Peyer's patch (tissue), 4 donors: ENCODE data around the gene KIF9. TPM values are rescaled to one million over a fixed set of nuclear protein-coding genes. Genes with fewer than 3 reads are reported as not detected.

Source experiments
- DNase-seq, 3 donors: peaks; one replicate each; pipeline ENCODE4 v3.0.0-alpha.2; 2017 to 2019
- H3K27ac ChIP-seq, 4 donors: fragments of 200-600 bp; sonication (generic); one replicate each; pipeline ENCODE4 v1.5.1; 2016 to 2019
- H3K27me3 ChIP-seq, 2 donors: fragments of 200-600 bp; sonication (generic); one replicate each; pipeline ENCODE4 v1.5.1; 2019
- H3K36me3 ChIP-seq, 3 donors: fragments of 200-600 bp; sonication (generic); one replicate each; pipeline ENCODE4 v1.5.1; 2016 to 2019
- H3K4me1 ChIP-seq, 4 donors: fragments of 200-600 bp; sonication (generic); one replicate each; pipeline ENCODE4 v1.5.1; 2016 to 2019
- H3K4me3 ChIP-seq, 4 donors: fragments of 200-600 bp; sonication (generic); 1 replicate in 3 of 4; 2 replicates in 1 of 4; pipeline ENCODE4 v1.5.1; 2016 to 2019; ENCODE audit warnings: mild to moderate bottlenecking in 1 of 4
- H3K9me3 ChIP-seq, 4 donors: fragments of 200-600 bp; sonication (generic); one replicate each; pipeline ENCODE4 v1.5.1; 2016 to 2019; ENCODE audit warnings: mild to moderate bottlenecking in 1 of 4
- POLR2A ChIP-seq, 2 donors: fragments of 450-650 bp; IDR thresholded peaks; one replicate each; pipeline ENCODE4 v1.5.1; 2017; ENCODE audit warnings: antibody characterized with exemption in 2 of 2, mild to moderate bottlenecking in 2 of 2, moderate library complexity in 2 of 2
- total RNA-seq, 4 donors: library from RNA; depleted of rRNA; stranded (reverse); fragments of >200 nt; gene quantifications; one replicate each; pipeline ENCODE4 v1.1.0, GENCODE V29; 2016
- TF ChIP-seq, protein P1 (sequence below), 6 experiments: fragments of 450-650 bp in 4 of 6; fragments of 200-600 bp in 2 of 6; sonication (generic) in 1 of 6; IDR thresholded peaks; one replicate each; pipeline ENCODE4 v1.5.1; 2017 to 2019; ENCODE audit warnings: antibody characterized with exemption in 6 of 6, mild to moderate bottlenecking in 3 of 6, moderate library complexity in 1 of 6

KIF9 gene
- total RNA-seq, 4 donors from 2014 or later, result 6.9 to 44.6 (median 10.8) TPM

DNA sequence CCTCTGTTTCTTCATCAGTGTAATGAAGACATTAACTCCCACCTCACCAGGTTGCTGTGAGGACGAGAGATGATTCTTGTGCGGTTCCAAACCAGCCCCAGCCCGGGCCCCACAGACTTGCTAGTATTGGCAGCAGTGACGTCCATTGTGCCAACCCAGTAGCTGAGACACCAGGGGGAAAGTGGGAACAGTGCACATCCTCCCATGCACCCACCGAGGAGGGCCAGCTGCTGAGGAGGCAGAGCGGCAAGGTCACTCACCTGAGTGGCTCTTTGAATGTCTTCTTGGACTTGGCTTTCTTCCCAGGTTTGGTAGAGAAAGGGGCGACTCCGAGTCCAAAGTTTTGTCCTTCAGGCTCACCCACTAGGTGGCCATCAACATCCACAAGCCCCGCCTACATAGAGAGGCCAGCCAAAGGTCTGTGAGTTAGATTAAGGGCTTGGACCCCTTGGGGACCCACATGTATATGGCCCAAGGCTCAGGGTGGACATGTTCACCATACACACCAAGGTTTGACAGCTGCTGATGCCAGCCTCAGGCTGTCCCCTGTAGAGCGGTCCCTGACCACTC lies 38.0 kb downstream of the KIF9 start:
- Histone ChIP-seq H3K27me3 (no peaks in the 10 kb centered on the region), H3K27ac (no peak overlapping the region), H3K4me1 (no peaks in the 10 kb centered on the region), H3K36me3 (no peaks in the 10 kb centered on the region), H3K4me3 (no peak overlapping the region), H3K9me3 (no peaks in the 10 kb centered on the region)
- no peak for DNase-seq
- TF ChIP-seq, protein P1, sequence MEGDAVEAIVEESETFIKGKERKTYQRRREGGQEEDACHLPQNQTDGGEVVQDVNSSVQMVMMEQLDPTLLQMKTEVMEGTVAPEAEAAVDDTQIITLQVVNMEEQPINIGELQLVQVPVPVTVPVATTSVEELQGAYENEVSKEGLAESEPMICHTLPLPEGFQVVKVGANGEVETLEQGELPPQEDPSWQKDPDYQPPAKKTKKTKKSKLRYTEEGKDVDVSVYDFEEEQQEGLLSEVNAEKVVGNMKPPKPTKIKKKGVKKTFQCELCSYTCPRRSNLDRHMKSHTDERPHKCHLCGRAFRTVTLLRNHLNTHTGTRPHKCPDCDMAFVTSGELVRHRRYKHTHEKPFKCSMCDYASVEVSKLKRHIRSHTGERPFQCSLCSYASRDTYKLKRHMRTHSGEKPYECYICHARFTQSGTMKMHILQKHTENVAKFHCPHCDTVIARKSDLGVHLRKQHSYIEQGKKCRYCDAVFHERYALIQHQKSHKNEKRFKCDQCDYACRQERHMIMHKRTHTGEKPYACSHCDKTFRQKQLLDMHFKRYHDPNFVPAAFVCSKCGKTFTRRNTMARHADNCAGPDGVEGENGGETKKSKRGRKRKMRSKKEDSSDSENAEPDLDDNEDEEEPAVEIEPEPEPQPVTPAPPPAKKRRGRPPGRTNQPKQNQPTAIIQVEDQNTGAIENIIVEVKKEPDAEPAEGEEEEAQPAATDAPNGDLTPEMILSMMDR (IDR thresholded peaks at IDR 0.05), result no peak
- no peak for TF ChIP-seq POLR2A (IDR thresholded peaks at IDR 0.05)

DNA sequence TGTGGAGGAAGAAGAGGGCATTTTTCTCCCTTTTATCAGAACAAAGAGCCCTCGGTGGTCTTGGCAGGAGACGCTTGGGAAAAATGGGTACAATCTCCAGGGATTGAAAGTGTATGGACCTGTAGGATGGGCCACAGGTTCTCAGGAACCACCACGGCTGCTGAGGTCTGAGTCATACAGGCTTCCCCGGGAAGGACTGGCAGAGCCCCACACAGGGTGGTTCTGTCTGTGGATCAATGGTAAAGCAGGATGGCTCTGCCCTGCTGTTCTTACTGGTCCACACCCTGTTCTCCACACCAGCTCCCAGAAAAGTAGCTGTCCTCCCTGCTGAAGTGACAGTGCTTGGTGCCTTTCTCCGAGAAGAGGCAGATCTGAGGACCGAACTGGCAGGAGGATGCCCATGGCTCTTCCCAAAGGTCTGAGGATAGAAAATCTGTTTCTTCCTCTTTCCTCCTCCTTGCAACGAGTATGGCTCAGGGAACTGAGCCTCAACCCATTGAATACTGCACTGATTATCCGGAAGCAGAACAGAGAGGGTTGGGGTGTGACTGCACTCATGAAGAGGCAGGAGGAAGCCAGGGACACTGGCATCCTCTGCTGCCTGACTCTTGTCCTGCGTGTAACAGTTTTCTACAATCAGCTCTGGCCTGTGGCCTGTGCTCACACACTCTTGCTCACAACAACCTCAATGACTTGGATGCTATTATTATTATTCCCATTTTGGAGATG lies 39.0 kb downstream of the KIF9 start:
- Histone ChIP-seq H3K9me3 (no peaks in the 10 kb centered on the region), H3K4me3 (no peak overlapping the region), H3K36me3 (no peaks in the 10 kb centered on the region), H3K4me1 (no peaks in the 10 kb centered on the region), H3K27me3 (no peaks in the 10 kb centered on the region), H3K27ac (no peak overlapping the region)
- no peak for TF ChIP-seq POLR2A (IDR thresholded peaks at IDR 0.05)
- TF ChIP-seq, protein P1 (IDR thresholded peaks at IDR 0.05), result no peak
- DNase-seq, result no peak

DNA sequence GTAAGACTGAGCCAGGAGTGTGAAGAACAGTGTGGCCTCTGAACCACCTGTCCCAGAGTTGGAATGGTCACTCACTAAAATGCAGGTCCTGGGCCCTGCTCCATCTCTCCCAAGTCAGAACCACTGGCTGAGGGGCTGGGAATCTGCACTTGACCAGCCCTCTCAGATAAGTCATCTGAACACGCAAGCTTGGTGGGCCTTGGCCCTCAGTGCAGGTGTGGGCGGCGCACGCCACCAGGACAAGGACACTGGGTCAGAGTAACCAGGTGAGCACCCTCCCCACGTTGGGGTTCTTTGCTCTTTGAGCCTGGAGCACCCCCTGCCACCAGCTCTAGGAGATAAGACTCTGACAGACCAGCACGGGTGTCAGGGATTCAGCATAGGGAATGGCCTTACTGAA lies 42.7 kb downstream of the KIF9 start:
- H3K27ac ChIP-seq, result no peak overlapping the region
- H3K36me3 ChIP-seq, result no peaks in the 10 kb centered on the region
- no peaks in the 10 kb centered on the region for H3K4me1 ChIP-seq
- no peak for DNase-seq
- TF ChIP-seq, protein P1 (IDR thresholded peaks at IDR 0.05), result no peak
- no peak for TF ChIP-seq POLR2A (IDR thresholded peaks at IDR 0.05)
- no peak overlapping the region for H3K4me3 ChIP-seq
- no peaks in the 10 kb centered on the region for H3K9me3 ChIP-seq
- H3K27me3 ChIP-seq, result no peaks in the 10 kb centered on the region

DNA sequence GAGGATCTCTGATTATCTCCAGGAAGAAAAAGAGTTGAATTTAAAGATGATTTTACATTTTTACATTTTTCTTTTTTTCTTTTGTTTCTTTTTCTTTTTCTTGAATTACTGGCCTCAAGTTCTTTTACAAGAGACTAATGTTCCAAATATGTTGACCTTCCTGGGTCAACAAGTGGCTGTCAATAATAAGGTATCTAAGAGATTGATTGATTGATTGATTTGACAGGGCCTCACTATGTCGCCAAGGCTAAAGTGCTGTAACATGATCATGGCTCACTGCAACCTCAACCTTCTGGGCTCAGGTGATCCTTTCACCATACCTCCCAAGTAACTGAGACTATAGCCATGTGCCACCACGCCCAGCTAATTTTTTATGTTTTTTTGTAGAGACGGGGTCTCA lies 44.6 kb downstream of the KIF9 start:
- no peaks in the 10 kb centered on the region for H3K9me3 ChIP-seq
- no peak overlapping the region for H3K4me3 ChIP-seq
- no peak overlapping the region for H3K27ac ChIP-seq
- DNase-seq, result no peak
- no peaks in the 10 kb centered on the region for H3K36me3 ChIP-seq
- H3K27me3 ChIP-seq, result no peaks in the 10 kb centered on the region
- TF ChIP-seq, protein P1 (IDR thresholded peaks at IDR 0.05), result no peak
- no peak for TF ChIP-seq POLR2A (IDR thresholded peaks at IDR 0.05)
- no peaks in the 10 kb centered on the region for H3K4me1 ChIP-seq

DNA sequence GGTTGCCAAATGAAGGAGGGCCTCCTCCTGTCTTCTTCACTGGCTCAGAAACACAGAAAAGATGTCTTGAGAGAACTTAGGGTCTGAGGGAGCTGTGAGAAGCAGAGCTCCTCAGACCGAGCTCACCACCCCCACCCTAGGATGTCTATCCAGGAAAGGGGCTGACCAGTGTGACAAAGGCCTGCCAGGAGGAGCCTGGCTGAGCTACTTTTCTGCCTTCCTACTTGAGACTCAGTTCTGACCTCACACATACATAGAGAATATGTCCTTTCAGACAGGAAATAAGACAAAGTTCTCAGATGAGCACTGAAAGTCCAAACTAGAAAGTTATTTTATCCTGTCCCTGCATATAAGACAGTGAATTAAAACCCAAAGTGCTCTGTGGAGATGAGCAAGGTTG lies 54.5 kb downstream of the KIF9 start:
- Histone ChIP-seq H3K27ac (peak overlapping the region in 1 of 4 donors; percentile 38), H3K9me3 (no peaks in the 10 kb centered on the region), H3K36me3 (no peaks in the 10 kb centered on the region), H3K4me3 (no peak overlapping the region), H3K27me3 (no peaks in the 10 kb centered on the region), H3K4me1 (peaks cover 0 to 4% (median 0%) of the 10 kb centered on the region in 4 donors)
- DNase-seq, result no peak
- TF ChIP-seq, protein P1 (IDR thresholded peaks at IDR 0.05), result no peak
- no peak for TF ChIP-seq POLR2A (IDR thresholded peaks at IDR 0.05)
